Sciatic nerve (tissue), 2 donors: Measurements from ENCODE around the gene SVEP1. TPM values are rescaled to one million over a fixed set of nuclear protein-coding genes. Genes with fewer than 3 reads are reported as not detected.
"Not testable (repeated sequence)": the region's sequence is repeated elsewhere in the genome, so short reads cannot be mapped to it uniquely, and the experiment has no call there.

Experiments
- ATAC-seq: fragments of 200-7000 bp; cut with Tn5 transposase; one replicate; pipeline ENCODE4 v1.9.1; 2020; ENCODE audit warnings: mild to moderate bottlenecking, moderate library complexity
- DNase-seq: peaks from one replicate; pipeline ENCODE4 v3.0.0-alpha.2; 2020; ENCODE audit warnings: low spot score
- intact Hi-C: fragments of 100-400 bp; cut with DNase I; formaldehyde crosslinking; loops from one replicate; pipeline ENCODE4 v1.14.2; 2022
- total RNA-seq: library from RNA; stranded (reverse); fragmentation: NEBNext Ultra II Directional; extraction: Animal tissue kit (Norgen Biotek cat#: 25700); gene quantifications from one replicate; pipeline ENCODE4 v1.2.1, GENCODE V29; 2021
- donor health status: DM: no; HTN: no; CAD: no.
- donor health status: DM: no; HTN: no; CAD: no.

The SVEP1 gene
- total RNA-seq, 1 donor from 2014 or later: 110 TPM

DNA sequence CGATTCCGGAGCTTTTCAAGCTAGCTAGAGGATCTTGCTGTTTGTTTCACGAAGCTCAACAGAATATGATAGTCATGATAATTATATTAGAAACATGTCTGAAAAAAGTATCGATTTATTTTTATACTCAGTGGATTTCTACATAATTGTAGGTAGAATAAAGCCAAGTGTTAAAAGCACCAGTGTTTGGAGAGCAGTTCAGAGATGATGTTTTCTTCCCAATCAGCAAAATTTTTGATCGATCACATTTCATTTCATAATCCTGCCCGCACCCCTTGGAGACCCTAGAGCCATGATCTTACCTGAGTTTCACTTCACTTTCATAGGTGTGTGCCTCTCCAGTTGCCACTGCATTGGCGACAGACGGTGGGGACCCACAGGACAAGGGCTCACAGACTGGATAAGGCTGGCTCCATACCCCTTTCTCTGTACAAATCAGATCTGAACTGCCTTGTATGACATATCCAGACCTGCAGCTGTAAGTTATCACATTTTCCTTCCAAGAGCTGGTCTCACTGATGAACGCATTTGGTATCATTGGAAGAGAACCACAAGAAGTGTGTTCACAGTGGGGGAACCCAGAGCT lies 173.6 kb downstream of the SVEP1 start:
- ATAC-seq (no peak), DNase-seq (no peak)
- intact Hi-C loops: no loop called here

DNA sequence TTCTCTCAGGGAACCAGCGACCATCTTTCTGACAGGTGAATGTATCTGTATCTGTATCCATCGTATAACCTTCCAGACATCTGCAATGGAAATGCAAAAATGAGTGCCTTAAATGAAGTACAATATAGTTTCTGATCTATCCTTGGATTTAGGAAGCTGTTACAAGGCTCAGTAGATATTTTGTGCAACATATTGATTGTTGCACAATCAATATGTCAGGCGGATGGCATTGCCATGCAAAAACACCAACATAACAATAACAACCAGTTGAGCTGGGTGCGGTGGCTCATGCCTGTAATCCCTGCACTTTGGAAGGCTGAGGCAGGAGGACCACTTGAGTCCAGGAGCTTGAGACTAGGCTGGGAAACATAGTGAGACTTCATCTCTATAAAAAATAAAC lies 175.1 kb downstream of the SVEP1 start:
- DNase-seq: no peak
- no peak for ATAC-seq
- intact Hi-C loops: no loop called here

DNA sequence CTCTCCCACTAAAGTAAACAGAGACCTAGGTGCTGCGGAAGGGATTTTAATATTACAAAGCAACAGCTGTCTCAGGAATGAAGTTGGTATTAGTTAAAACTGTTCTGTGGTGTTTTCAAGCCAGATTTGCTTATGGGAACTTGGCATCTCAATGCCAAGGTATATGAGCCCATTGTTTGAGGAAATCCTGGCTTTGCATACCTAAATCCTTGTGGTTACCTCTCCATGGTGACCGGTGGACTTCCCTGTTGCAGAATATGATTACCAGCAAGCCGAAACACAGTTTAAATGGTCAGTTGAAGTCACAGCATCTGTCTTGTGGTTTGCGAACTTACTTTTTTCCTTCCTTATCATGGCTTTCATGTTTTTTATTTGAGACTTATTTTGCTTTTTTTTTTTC lies 179.6 kb downstream of the SVEP1 start:
- ATAC-seq: no peak
- DNase-seq: no peak
- intact Hi-C loops: no loop called here

DNA sequence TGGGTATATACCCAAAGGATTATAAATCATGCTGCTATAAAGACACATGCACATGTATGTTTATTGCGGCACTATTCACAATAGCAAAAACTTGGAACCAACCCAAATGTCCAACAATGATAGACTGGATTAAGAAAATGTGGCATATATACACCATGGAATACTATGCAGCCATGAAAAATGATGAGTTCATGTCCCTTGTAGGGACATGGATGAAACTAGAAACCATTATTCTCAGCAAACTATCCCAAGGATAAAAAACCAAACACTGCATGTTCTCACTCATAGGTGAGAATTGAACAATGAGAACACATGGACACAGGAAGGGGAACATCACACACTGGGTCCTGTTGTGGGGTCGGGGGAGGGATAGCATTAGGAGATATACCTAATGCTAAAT lies 180.5 kb downstream of the SVEP1 start:
- DNase-seq, intact Hi-C loops, ATAC-seq: not testable (repeated sequence)

- DNase-seq (no peak), ATAC-seq (no peak)
- intact Hi-C loops: no loop called here
These were observed 187.6 kb downstream of the SVEP1 start for GRCh38 chr9:110391826-110392485.

GRCh38 chr9:110389148-110389750 lies 190.3 kb downstream of the SVEP1 start:
- DNase-seq (no peak), ATAC-seq (no peak)
- intact Hi-C loops: no loop called here

GRCh38 chr9:110383491-110383890 lies 196.1 kb downstream of the SVEP1 start:
- intact Hi-C loops: no loop called here
- ATAC-seq (no peak), DNase-seq (no peak)

DNA sequence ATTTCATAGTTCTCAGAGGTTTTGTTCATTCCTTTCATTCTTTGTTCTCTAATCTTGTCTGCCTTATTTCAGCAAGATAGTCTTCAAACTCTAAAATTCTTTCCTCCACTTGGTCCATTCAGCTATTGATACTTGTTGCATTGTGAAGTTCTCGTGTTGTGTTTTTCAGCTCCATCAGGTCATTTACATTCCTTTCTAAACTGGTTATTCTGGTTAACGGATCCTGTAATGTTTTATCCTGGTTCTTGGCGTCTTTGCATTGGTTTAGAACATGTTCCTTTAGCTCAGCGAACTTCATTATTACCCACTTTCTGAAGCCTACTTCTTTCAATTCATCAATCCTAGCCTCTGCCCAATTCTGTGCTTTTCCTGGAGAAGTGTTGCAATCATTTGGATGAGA lies 196.8 kb downstream of the SVEP1 start:
- no peak for DNase-seq
- no peak for ATAC-seq
- intact Hi-C loops: no loop called here

DNA sequence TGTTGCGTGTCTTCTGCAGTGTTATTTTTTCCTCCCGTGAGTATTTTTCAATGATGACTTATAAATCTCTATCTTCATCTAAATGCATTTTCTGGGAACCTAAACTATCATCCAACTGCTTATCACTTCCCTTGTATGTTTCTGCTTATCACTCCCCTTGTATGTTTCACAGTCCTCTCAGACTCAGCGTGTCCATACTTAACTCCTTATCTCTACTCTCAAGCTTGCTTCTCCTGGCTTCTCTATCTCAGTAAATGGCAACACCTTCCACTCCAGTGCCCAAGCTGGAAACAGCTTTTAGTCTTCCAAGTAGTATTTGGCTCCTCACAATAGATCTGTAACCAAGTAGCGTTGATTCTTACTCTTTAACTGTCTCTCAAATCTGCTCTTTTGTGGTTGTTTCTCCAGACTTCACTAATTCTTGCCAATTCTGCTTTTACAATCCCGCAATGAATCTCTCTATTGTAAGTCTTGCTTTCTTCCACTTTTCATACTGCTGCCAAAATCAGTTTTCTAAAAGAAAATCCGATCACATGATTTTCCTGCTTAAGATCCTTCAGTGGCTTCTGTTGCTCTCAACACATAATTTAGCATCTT lies 208.0 kb downstream of the SVEP1 start:
- ATAC-seq (peak; percentile 22), DNase-seq (no peak)
- intact Hi-C loops: no loop called here

DNA sequence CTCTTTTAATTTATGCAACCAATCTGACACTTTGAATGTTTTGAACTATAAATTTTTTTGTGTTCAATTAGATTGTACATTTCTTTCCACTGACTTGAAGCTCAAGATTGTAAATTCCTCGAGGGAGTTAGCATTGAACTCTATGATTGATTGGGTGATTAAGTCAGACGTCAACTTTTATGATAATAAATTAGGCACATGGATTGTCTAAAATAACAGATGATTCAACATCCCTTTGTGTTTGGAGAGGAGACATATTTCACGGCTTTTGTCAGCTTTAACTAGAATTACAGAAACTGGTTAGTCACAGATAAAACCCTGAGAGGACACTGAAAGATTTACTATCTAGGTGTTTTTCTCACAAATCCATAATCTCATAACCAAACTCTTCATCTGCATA lies 209.2 kb downstream of the SVEP1 start:
- DNase-seq (no peak), ATAC-seq (no peak)
- intact Hi-C loops: no loop called here

- no peak for ATAC-seq
- no peak for DNase-seq
- intact Hi-C loops: no loop called here
These were observed 215.1 kb downstream of the SVEP1 start for GRCh38 chr9:110364451-110364850.

DNA sequence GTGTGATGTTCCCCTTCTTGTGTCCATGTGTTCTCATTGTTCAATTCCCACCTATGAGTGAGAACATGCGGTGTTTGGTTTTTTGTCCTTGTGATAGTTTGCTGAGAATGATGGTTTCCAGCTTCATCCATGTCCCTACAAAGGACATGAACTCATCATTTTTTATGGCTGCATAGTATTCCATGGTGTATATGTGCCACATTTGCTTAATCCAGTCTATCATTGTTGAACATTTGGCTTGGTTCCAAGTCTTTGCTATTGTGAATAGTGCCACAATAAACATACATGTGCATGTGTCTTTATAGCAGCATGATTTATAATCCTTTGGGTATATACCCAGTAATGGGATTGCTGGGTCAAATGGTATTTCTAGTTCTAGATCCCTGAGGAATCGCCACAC lies 220.5 kb downstream of the SVEP1 start:
- DNase-seq, intact Hi-C loops, ATAC-seq: not testable (repeated sequence)

GRCh38 chr9:110357505-110357904 lies 222.0 kb downstream of the SVEP1 start:
- DNase-seq (no peak), ATAC-seq (no peak)
- intact Hi-C loops: no loop called here

GRCh38 chr9:110356639-110357395 lies 222.7 kb downstream of the SVEP1 start:
- ATAC-seq (no peak), DNase-seq (no peak)
- intact Hi-C loops: no loop called here

- DNase-seq (no peak), ATAC-seq (no peak)
- intact Hi-C loops: no loop called here
These were observed 223.6 kb downstream of the SVEP1 start for GRCh38 chr9:110355911-110356310.

DNA sequence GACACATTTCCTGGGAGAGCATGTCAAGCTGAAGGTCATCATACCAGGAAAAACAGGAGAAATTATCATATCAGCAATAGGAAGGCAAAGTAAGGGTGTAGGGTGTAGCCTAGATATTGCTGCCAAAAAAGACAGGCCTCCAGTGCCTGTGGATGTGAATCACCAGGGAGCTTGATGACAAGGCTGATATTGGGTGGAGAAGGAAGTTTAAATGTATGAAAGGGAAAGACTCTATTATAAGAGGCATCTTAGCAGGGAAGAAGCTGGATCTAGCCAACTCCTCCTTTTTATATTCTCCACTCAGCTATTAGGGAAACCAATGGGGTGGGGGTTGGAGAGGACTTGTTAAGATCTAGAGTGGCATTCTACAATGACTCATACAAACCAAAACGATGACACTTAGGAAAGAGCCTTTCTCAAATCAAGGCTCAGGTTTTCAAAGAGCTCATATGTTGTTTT lies 228.5 kb downstream of the SVEP1 start:
- ATAC-seq: no peak
- DNase-seq: no peak
- intact Hi-C loops: no loop called here

DNA sequence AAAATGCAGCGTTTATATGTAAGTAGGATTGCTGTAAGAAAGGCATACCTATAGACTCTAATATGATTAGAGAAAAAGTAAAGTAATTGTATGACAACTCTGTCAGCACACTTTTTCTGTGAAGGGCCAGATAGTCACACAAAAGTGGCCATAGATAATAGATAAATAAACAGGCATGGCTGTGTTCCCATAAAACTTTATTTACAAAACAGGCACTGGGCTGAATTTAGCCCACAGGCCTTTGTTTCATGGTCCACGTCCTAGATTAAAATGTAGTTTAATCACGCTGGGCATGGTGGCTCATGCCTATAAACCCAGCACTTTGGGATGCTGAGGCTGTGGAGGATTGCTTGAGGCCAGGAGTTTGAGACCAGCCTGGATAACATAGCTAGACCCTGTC lies 233.2 kb downstream of the SVEP1 start:
- no peak for DNase-seq
- ATAC-seq: no peak
- intact Hi-C loops: no loop called here

- intact Hi-C loops: no loop called here
- DNase-seq: no peak
- ATAC-seq: no peak
These were observed 234.7 kb downstream of the SVEP1 start for GRCh38 chr9:110344821-110345220.

DNA sequence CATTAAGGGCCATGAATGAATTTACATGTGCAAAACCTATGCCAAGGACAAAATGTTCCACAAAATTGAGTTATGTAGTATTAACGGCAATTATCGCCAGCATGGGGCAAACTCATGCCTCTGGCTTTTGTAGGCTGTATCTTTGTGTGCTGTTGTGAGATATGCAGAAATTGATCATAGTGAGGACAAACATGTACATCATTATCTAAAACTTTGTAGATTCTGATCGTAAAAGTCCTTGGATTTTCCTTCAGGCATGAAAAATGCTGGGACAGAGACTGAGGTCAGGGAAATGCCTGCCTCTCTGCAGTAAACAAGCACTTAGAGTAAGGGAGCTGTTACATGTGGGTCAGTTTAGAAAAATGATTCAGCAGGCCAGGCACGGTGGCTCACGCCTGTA lies 236.0 kb downstream of the SVEP1 start:
- ATAC-seq: no peak

GRCh38 chr9:110340306-110340705 lies 239.2 kb downstream of the SVEP1 start:
- ATAC-seq (no peak), DNase-seq (no peak)
- intact Hi-C loops: no loop called here

More for the DNA sequence above, 236.0 kb downstream of the SVEP1 start:
- intact Hi-C loops: no loop called here
- DNase-seq: no peak
